ENCODE results near the gene HSFX4. TPM values are rescaled to one million over a fixed set of nuclear protein-coding genes. Genes with fewer than 3 reads are reported as not detected.

The HSFX4 gene
- total and polyA plus RNA-seq, 9 of the 15 experiments (the other 6 are each of a cell fraction or from before 2014, with no cell fraction given) = 0.10 to 0.24 (median 0.14) TPM; not detected in 6

- TF ChIP-seq, protein P1, sequence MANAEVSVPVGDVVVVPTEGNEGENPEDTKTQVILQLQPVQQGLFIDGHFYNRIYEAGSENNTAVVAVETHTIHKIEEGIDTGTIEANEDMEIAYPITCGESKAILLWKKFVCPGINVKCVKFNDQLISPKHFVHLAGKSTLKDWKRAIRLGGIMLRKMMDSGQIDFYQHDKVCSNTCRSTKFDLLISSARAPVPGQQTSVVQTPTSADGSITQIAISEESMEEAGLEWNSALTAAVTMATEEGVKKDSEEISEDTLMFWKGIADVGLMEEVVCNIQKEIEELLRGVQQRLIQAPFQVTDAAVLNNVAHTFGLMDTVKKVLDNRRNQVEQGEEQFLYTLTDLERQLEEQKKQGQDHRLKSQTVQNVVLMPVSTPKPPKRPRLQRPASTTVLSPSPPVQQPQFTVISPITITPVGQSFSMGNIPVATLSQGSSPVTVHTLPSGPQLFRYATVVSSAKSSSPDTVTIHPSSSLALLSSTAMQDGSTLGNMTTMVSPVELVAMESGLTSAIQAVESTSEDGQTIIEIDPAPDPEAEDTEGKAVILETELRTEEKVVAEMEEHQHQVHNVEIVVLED (CRISPR knock-in tag; IDR thresholded peaks at IDR 0.05) = no peak; the same call in 1 of the 2 replicates
- TF ChIP-seq NFE2L1 (tag; IDR thresholded peaks at IDR 0.05; ENCODE audit: borderline replicate concordance, low read depth) (no peak), CBFA2T2 (conservative IDR thresholded peaks at IDR 0.05) (no peak), SRSF1 (IDR thresholded peaks at IDR 0.05; ENCODE audit: low read depth, low read length) (peak; percentile 94), ZFP1 (CRISPR knock-in tag; IDR thresholded peaks at IDR 0.05) (no peak), ATF3 (IDR thresholded peaks at IDR 0.05) (no peak), ATF3 (CRISPR knock-in tag; conservative IDR thresholded peaks at IDR 0.05) (no peak), ARHGAP35 (IDR thresholded peaks at IDR 0.05; ENCODE audit: partially characterized antibody) (no peak), ZNF408 (CRISPR knock-in tag; IDR thresholded peaks at IDR 0.05; ENCODE audit: low read depth) (no peak), DMBX1 (CRISPR knock-in tag; IDR thresholded peaks at IDR 0.05; ENCODE audit: borderline replicate concordance) (no peak), CBX2 (IDR thresholded peaks at IDR 0.05; ENCODE audit: insufficient read depth, low read length, poor library complexity, severe bottlenecking) (no peak), SMARCC2 (IDR thresholded peaks at IDR 0.05; ENCODE audit: low read depth) (no peak), ZNF224 (CRISPR knock-in tag; IDR thresholded peaks at IDR 0.05) (no peak), U2AF2 (optimal IDR thresholded peaks at IDR 0.05; ENCODE audit: low read depth, low read length) (no peak), BRF1 (IDR thresholded peaks at IDR 0.05; ENCODE audit: borderline replicate concordance, extremely low read depth, insufficient read length) (no peak)
- TF ChIP-seq, protein P2, sequence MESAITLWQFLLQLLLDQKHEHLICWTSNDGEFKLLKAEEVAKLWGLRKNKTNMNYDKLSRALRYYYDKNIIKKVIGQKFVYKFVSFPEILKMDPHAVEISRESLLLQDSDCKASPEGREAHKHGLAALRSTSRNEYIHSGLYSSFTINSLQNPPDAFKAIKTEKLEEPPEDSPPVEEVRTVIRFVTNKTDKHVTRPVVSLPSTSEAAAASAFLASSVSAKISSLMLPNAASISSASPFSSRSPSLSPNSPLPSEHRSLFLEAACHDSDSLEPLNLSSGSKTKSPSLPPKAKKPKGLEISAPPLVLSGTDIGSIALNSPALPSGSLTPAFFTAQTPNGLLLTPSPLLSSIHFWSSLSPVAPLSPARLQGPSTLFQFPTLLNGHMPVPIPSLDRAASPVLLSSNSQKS (CRISPR knock-in tag; IDR thresholded peaks at IDR 0.05) = no peak
- TF ChIP-seq, protein P3, sequence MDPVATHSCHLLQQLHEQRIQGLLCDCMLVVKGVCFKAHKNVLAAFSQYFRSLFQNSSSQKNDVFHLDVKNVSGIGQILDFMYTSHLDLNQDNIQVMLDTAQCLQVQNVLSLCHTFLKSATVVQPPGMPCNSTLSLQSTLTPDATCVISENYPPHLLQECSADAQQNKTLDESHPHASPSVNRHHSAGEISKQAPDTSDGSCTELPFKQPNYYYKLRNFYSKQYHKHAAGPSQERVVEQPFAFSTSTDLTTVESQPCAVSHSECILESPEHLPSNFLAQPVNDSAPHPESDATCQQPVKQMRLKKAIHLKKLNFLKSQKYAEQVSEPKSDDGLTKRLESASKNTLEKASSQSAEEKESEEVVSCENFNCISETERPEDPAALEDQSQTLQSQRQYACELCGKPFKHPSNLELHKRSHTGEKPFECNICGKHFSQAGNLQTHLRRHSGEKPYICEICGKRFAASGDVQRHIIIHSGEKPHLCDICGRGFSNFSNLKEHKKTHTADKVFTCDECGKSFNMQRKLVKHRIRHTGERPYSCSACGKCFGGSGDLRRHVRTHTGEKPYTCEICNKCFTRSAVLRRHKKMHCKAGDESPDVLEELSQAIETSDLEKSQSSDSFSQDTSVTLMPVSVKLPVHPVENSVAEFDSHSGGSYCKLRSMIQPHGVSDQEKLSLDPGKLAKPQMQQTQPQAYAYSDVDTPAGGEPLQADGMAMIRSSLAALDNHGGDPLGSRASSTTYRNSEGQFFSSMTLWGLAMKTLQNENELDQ (CRISPR knock-in tag; IDR thresholded peaks at IDR 0.05; ENCODE audit: borderline replicate concordance) = no peak
- TF ChIP-seq, protein P4, sequence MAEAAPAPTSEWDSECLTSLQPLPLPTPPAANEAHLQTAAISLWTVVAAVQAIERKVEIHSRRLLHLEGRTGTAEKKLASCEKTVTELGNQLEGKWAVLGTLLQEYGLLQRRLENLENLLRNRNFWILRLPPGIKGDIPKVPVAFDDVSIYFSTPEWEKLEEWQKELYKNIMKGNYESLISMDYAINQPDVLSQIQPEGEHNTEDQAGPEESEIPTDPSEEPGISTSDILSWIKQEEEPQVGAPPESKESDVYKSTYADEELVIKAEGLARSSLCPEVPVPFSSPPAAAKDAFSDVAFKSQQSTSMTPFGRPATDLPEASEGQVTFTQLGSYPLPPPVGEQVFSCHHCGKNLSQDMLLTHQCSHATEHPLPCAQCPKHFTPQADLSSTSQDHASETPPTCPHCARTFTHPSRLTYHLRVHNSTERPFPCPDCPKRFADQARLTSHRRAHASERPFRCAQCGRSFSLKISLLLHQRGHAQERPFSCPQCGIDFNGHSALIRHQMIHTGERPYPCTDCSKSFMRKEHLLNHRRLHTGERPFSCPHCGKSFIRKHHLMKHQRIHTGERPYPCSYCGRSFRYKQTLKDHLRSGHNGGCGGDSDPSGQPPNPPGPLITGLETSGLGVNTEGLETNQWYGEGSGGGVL (CRISPR knock-in tag; IDR thresholded peaks at IDR 0.05) = no peak
These were observed 10.7 kb downstream of the HSFX4 start (continued) for GRCh38 chrX:149939905-149940673.

Measured in K562 (cell line).